Activated T-cell treated with anti-CD3 and anti-CD28 coated beads for 48 hours (primary cell): ENCODE measurements around the gene DDX17.

Source experiments
- DNase-seq: peaks from one replicate; pipeline ENCODE4 v3.0.0-alpha.2; 2020; ENCODE audit warnings: low read depth

The DDX17 gene

DNA sequence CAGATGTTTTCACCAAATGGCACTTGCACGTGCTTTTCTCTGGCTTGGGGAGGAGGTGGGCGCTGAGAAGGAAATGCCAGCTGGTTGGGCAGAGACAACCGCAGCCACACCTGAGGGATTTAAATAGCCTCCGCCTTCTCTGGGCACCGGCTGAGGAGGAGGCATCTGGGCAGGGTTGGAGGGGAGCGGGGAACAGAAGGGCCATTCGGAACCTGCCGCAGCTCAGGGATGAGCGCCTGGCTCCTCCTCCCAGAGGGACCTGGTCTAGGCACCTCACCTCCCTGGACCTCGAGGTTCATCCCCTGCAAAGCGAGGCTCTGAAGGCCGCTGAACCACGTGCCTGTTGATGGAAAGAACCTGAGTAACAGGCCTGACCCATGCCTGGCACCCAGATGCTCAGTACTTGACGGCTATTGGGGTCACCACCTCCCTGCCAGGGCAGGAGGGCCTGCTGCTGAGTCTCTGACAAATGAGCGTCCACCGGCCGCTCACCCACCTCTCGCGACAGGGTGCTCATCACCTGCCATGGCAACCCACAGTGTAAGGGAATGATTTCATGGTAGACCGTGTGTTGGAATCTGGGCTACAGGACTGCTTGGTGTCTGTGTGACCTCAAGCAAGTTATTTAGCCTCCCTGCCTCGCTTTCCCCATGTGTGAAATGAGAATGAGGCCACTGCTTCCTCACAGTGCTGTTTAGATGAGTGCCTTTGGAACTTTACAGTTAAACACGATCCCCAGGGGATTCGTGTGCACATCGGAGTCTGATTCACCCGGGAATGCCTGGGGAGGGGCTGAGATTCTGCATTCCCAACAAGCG is 40.2 kb downstream of the DDX17 start:
- no peak for DNase-seq

- no peak for DNase-seq
Observed at GRCh38 chr22:38464992-38465672, 41.0 kb downstream of the DDX17 start.

- no peak for DNase-seq
Observed at GRCh38 chr22:38462960-38463784, 42.9 kb downstream of the DDX17 start.

- peak; percentile 68 for DNase-seq
Observed at GRCh38 chr22:38461414-38462081, 44.6 kb downstream of the DDX17 start.

GRCh38 chr22:38461057-38461413 is 45.1 kb downstream of the DDX17 start:
- no peak for DNase-seq

GRCh38 chr22:38460426-38460840 is 45.7 kb downstream of the DDX17 start:
- DNase-seq: no peak

GRCh38 chr22:38456841-38457699 is 49.0 kb downstream of the DDX17 start:
- no peak for DNase-seq

DNA sequence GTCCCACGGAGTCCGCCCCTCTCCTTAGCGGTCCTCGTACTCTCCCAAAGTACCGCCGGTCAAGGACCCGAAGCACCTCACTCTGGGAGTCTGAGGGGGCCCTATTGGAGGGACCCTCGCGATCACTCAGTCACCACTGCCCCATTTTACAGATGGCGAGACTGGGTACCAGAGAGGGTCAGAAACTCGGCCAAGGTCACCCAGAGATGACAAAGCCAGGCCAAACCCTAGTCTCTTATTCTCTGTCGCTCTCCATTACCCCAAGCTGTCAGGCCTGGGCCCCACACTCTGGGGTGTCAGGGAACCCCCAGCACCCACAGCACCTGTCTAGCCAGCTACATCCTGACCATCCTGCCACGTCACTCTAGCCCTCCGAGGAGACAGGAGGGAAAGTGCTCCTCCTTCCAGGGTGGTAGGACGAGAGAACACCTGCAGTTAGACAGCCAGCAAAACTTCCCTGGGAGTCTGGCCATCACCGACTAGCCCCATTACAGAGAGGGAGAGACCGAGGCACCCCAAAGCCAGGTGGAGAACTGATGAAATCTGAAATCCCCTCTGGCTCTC is 49.8 kb downstream of the DDX17 start:
- no peak for DNase-seq

DNA sequence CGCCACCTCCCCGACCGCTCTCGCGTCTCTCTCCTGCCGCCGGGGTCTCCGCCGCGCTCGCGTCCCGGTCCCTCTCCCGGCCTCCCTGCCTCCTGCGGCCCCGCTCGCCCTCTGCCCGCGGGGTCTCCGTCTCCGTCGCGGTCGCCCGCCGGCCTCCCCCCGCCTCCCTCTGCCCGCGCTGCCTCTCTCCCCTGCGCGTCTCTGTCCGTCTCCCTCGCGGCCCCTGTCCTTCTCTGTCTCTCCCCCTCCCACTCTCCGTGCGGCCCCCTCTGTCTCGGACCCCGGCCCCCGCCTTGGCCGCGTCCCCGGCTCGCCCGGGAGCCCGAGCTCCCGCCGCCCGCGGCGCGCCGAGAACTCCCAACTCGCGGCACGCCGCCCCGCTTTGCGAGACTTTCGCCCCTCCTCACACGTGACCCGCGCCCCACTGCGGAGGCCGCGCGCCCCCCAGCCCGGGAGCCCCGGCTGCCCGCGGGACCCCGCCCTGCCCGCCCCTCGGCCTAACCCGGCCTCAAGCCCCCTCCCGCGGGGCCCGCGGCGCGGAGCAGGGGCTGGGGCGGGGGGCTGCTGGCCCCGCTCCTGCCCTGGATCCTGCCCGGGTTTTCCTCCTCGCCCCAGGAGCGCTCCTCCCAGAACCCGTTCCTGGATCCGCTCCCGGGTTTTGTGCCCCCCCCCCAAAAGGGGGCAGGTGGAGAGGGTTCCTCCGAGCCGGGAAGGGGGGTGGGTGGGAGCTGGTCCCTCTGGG is 50.4 kb downstream of the DDX17 start:
- DNase-seq: no peak

DNA sequence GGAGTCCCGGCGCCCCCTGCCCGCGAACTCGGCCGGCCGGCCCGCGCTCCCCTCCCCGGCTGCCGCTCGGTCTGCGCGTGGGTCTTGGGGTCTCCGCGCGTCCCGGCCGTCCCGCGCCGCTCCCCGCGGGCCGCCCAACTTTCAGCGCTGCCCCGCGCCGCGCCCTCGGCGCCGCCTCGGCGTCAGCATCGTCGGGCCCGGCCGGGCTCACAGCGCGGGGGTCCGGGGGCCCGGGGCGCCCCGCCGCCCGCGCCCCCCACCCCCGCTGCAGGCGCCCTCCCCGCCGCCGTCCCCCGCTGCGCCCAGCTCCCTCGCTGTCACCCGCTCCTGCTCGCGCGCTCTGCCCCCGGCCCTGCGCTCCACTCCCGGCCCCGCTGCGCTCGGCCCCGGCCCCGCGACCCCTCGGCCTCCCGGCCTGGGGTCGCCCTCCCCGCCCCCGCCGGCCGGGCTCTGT is 51.0 kb downstream of the DDX17 start, which contains the start of gene KCNJ4:
KCNJ4 (minus strand) TSS at position 124 of the 454 bp plus-strand sequence. CDS start 27,067 bp downstream, outside the sequence.
- DNase-seq: no peak

GRCh38 chr22:38454353-38455075 is 51.6 kb downstream of the DDX17 start:
- DNase-seq: no peak

GRCh38 chr22:38453996-38454352 is 52.1 kb downstream of the DDX17 start:
- no peak for DNase-seq

- DNase-seq: no peak
Observed at GRCh38 chr22:38453066-38453672, 52.9 kb downstream of the DDX17 start.

GRCh38 chr22:38452373-38453065 is 53.6 kb downstream of the DDX17 start:
- DNase-seq: no peak

DNA sequence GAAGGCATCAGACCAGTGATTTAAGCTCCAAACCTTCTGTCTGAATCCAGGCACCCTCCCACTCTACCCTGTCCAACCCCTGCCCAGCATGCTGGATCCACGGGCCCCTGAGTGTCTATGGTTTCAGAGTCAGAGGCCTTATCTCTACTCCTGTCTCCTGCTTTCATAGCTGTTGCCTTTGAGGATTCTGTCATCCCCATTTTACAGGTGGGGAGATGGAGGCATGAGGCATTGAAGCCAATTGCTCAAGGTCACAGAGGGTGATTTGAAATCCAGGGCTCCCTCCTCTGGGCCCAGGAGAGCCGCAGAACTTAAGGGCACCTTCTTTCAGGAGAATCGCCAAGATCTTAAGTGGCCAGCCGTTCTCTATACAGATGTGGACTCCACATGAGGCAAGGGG is 54.2 kb downstream of the DDX17 start:
- no peak for DNase-seq

- no peak for DNase-seq
Observed at GRCh38 chr22:38451404-38451803, 54.7 kb downstream of the DDX17 start.

GRCh38 chr22:38450234-38450797 is 55.8 kb downstream of the DDX17 start:
- DNase-seq: no peak

DNA sequence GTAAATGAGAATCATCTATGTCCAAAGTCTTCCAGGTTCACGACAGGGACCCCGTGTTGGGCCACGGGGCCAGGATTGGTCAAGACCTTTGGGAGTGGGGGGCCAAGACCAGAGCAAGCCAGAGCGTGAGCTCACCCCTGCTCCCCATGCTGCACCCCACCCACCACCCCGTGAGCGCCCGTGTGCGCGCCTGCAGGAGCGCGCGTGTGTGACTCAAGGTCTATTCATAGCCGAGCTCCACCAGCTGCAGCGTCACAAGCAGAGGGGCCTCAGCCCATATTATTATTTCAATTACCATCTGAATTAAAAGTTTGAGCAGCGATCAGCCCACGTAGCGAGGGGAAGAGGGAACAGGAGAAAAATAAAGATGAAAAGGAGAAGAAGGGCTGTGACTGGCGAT is 56.3 kb downstream of the DDX17 start:
- no peak for DNase-seq
